ENCODE results near the gene RIPOR3. TPM values are rescaled to one million over a fixed set of nuclear protein-coding genes. Genes with fewer than 3 reads are reported as not detected.

The RIPOR3 gene
- total RNA-seq, 2 donors from 2014 or later: 0.46 to 1.4 TPM

DNA sequence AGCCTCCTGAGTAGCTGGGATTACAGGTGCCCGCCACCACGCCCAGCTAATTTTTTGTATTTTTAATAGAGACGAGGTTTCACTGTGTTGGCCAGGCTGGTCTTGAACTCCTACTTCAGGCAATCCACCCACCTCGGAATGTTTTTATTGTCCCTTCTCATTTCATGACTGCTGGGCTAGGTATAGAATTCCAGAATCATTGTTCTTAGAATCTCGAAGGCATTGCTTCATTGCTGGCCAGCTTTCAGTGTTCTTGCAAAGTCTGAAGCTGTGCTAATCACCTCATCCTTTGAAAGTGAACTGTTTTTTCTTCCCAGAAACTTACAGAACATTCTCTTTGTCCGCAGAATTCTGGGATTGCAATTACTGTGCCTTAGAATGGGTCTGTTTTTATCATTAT lies 132.2 kb downstream of the RIPOR3 start:
- Mint-ChIP-seq H3K4me1 (no peaks in the 10 kb centered on the region), H3K36me3 (ENCODE audit: low read depth) (peaks cover 15% of the 10 kb centered on the region), H3K9me3 (no peaks in the 10 kb centered on the region), H3K27ac (no peak overlapping the region), H3K4me3 (no peak overlapping the region), H3K27me3 (ENCODE audit: insufficient read depth) (no peaks in the 10 kb centered on the region)
- H3K27me3 ChIP-seq (ENCODE audit: control insufficient read depth, insufficient read depth, low read length, poor library complexity, severe bottlenecking): no peaks in the 10 kb centered on the region
- no peak overlapping the region for H3K9ac ChIP-seq (ENCODE audit: extremely low read depth, low read length, poor library complexity, severe bottlenecking)
- no peaks in the 10 kb centered on the region for H3K9me3 ChIP-seq (ENCODE audit: control insufficient read depth, low read length)
- no peak overlapping the region for H3K27ac ChIP-seq (ENCODE audit: low read depth, low read length)
- no peak for DNase-seq
- no peak overlapping the region for H3K4me3 ChIP-seq (ENCODE audit: low read length)
- H3K36me3 ChIP-seq (ENCODE audit: control insufficient read depth, insufficient read depth, low read length): peaks cover 39% of the 10 kb centered on the region
- TF ChIP-seq CTCF (conservative IDR thresholded peaks at IDR 0.05): no peak
- no peaks in the 10 kb centered on the region for H3K4me1 ChIP-seq (ENCODE audit: control insufficient read depth, insufficient read depth, low read length)
- WGBS, 2 experiments (ENCODE audit: insufficient coverage in 1 of 2, insufficient read length in 1 of 2): 89 to 97% methylated on average over 2 to 6 of the region's 6 CpGs

GRCh38 chr20:50558483-50558925 lies 132.8 kb downstream of the RIPOR3 start:
- no peak overlapping the region for H3K4me3 ChIP-seq (ENCODE audit: low read length)
- H3K36me3 Mint-ChIP-seq (ENCODE audit: low read depth): peaks cover 15% of the 10 kb centered on the region
- no peak overlapping the region for H3K27ac Mint-ChIP-seq
- H3K4me3 Mint-ChIP-seq: no peak overlapping the region
- H3K27me3 ChIP-seq (ENCODE audit: control insufficient read depth, insufficient read depth, low read length, poor library complexity, severe bottlenecking): no peaks in the 10 kb centered on the region
- no peaks in the 10 kb centered on the region for H3K9me3 Mint-ChIP-seq
- H3K36me3 ChIP-seq (ENCODE audit: control insufficient read depth, insufficient read depth, low read length): peaks cover 33% of the 10 kb centered on the region
- H3K4me1 Mint-ChIP-seq: no peaks in the 10 kb centered on the region
- no peak for TF ChIP-seq CTCF (conservative IDR thresholded peaks at IDR 0.05)
- H3K4me1 ChIP-seq (ENCODE audit: control insufficient read depth, insufficient read depth, low read length): no peaks in the 10 kb centered on the region
- WGBS, 2 experiments (ENCODE audit: insufficient coverage in 1 of 2, insufficient read length in 1 of 2): 85 to 89% methylated on average over 3 to 4 of the region's 4 CpGs
- H3K27me3 Mint-ChIP-seq (ENCODE audit: insufficient read depth): no peaks in the 10 kb centered on the region
- no peaks in the 10 kb centered on the region for H3K9me3 ChIP-seq (ENCODE audit: control insufficient read depth, low read length)
- H3K27ac ChIP-seq (ENCODE audit: low read depth, low read length): no peak overlapping the region
- H3K9ac ChIP-seq (ENCODE audit: extremely low read depth, low read length, poor library complexity, severe bottlenecking): no peak overlapping the region
- no peak for DNase-seq

DNA sequence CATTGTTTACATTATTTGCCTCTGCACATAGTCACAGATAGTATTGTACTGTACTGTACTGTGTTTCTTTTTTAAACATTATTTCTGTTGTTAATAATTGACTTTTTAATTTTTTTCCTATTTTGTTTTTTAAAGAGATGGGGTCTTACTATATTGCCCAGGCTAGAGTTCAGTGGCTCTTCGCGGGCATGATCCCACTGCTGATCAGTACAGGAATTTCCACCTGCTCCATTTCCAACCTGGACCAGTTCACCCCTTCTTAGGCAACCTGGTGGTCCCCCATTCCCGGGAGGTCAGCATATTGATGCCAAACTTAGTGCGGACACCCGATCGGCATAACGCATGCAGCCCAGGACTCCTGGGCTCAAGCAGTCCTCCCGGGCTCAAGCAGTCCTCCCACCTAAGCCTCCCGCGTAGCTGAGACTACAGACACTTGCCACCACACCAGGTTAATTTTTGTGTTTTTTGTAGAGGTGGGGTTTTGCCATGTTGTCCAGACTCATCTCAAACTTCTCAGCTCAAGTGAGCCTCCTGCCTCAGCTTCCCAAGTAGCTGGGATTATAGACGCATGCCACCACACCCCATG lies 133.7 kb downstream of the RIPOR3 start:
- H3K9ac ChIP-seq (ENCODE audit: extremely low read depth, low read length, poor library complexity, severe bottlenecking): no peak overlapping the region
- 96% methylated on average over 7 to 11 of the region's 11 CpGs for WGBS, 2 experiments (ENCODE audit: insufficient coverage in 1 of 2, insufficient read length in 1 of 2)
- Mint-ChIP-seq H3K4me3 (no peak overlapping the region), H3K36me3 (ENCODE audit: low read depth) (peaks cover 9% of the 10 kb centered on the region), H3K27ac (no peak overlapping the region), H3K9me3 (no peaks in the 10 kb centered on the region), H3K27me3 (ENCODE audit: insufficient read depth) (no peaks in the 10 kb centered on the region), H3K4me1 (no peaks in the 10 kb centered on the region)
- no peak overlapping the region for H3K4me3 ChIP-seq (ENCODE audit: low read length)
- no peak for DNase-seq
- TF ChIP-seq CTCF (conservative IDR thresholded peaks at IDR 0.05): no peak
- no peaks in the 10 kb centered on the region for H3K4me1 ChIP-seq (ENCODE audit: control insufficient read depth, insufficient read depth, low read length)
- H3K27me3 ChIP-seq (ENCODE audit: control insufficient read depth, insufficient read depth, low read length, poor library complexity, severe bottlenecking): no peaks in the 10 kb centered on the region
- no peak overlapping the region for H3K27ac ChIP-seq (ENCODE audit: low read depth, low read length)
- no peaks in the 10 kb centered on the region for H3K9me3 ChIP-seq (ENCODE audit: control insufficient read depth, low read length)
- H3K36me3 ChIP-seq (ENCODE audit: control insufficient read depth, insufficient read depth, low read length): peaks cover 27% of the 10 kb centered on the region
